Keratinocyte (primary cell): ENCODE measurements around the gene MMP24.

ENCODE experiments used
- EZH2 ChIP-seq: IDR thresholded peaks from one replicate; pipeline ENCODE4 v1.6.1; 2012; ENCODE audit warnings: inconsistent platforms, mild to moderate bottlenecking, low read length, moderate library complexity
- TF ChIP-seq, protein P1 (sequence below), 3 experiments: IDR thresholded peaks in 1 of 3; conservative IDR thresholded peaks in 1 of 3; optimal IDR thresholded peaks in 1 of 3; 2 replicates in 2 of 3; 3 replicates in 1 of 3; pipeline versions ENCODE3 to v1.5.1; 2011; ENCODE audit warnings: low read length in 3 of 3, mild to moderate bottlenecking in 3 of 3, moderate library complexity in 2 of 3, control low read depth in 1 of 3, inconsistent platforms in 1 of 3; ENCODE audit not compliant: insufficient read depth in 2 of 3; ENCODE audit errors: extremely low read depth in 1 of 3

DNA sequence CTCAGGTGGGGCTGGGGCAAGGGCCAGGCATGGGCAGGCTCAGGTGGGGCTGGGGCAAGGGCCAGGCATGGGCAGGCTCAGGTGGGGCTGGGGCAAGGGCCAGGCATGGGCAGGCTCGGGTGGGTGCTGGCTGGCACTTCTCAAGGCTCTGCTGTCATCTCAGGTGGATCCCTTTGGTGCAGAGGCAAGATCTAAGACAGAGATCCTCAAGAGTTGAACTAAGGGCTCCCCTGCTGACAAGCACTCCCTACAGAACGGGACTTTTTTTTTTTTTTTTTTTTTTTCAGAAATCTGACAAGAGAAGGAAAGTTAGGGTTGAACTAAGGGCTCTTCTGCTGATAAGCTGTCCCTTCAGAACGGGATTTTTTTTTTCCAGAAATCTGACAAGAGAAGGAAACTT, 26.5 kb downstream of the MMP24 start:
- TF ChIP-seq, protein P1, sequence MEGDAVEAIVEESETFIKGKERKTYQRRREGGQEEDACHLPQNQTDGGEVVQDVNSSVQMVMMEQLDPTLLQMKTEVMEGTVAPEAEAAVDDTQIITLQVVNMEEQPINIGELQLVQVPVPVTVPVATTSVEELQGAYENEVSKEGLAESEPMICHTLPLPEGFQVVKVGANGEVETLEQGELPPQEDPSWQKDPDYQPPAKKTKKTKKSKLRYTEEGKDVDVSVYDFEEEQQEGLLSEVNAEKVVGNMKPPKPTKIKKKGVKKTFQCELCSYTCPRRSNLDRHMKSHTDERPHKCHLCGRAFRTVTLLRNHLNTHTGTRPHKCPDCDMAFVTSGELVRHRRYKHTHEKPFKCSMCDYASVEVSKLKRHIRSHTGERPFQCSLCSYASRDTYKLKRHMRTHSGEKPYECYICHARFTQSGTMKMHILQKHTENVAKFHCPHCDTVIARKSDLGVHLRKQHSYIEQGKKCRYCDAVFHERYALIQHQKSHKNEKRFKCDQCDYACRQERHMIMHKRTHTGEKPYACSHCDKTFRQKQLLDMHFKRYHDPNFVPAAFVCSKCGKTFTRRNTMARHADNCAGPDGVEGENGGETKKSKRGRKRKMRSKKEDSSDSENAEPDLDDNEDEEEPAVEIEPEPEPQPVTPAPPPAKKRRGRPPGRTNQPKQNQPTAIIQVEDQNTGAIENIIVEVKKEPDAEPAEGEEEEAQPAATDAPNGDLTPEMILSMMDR (optimal IDR thresholded peaks at IDR 0.05 in 1 of 3, IDR thresholded peaks at IDR 0.05 in 1 of 3, conservative IDR thresholded peaks at IDR 0.05 in 1 of 3; ENCODE audit: extremely low read depth in 1 of 3, insufficient read depth in 2 of 3, low read length in 3 of 3): no peak
- TF ChIP-seq EZH2: no peak
